Fibroblast of lung (primary cell): Measurements from ENCODE around the gene PLXNA2.

ENCODE experiments used
- CTCF ChIP-seq, 2 donors: IDR thresholded peaks in 1 of 2; conservative IDR thresholded peaks in 1 of 2; 1 replicate in 1 of 2; 2 replicates in 1 of 2; pipeline ENCODE4 v1.5.1; 2011 to 2012; ENCODE audit warnings: low read length in 2 of 2, control low read depth in 1 of 2, inconsistent platforms in 1 of 2, low read depth in 1 of 2, mild to moderate bottlenecking in 1 of 2
- EZH2 ChIP-seq: IDR thresholded peaks from 2 replicates; pipeline ENCODE4 v1.5.1; 2012; ENCODE audit warnings: low read length, control low read depth, mild to moderate bottlenecking; ENCODE audit errors: missing control alignments

GRCh38 chr1:208161656-208162375, 82.4 kb downstream of the PLXNA2 start:
- TF ChIP-seq CTCF (conservative IDR thresholded peaks at IDR 0.05 in 1 of 2, IDR thresholded peaks at IDR 0.05 in 1 of 2; ENCODE audit: low read depth in 1 of 2, low read length in 2 of 2) (no peak), EZH2 (no peak)
